HCEC 1CT (cell line): ENCODE measurements around the gene GLYAT.

Source experiments
- DNase-seq: peaks from one replicate; pipeline ENCODE4 v3.0.0-alpha.2; 2017

GLYAT gene, protein sequence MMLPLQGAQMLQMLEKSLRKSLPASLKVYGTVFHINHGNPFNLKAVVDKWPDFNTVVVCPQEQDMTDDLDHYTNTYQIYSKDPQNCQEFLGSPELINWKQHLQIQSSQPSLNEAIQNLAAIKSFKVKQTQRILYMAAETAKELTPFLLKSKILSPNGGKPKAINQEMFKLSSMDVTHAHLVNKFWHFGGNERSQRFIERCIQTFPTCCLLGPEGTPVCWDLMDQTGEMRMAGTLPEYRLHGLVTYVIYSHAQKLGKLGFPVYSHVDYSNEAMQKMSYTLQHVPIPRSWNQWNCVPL

DNA sequence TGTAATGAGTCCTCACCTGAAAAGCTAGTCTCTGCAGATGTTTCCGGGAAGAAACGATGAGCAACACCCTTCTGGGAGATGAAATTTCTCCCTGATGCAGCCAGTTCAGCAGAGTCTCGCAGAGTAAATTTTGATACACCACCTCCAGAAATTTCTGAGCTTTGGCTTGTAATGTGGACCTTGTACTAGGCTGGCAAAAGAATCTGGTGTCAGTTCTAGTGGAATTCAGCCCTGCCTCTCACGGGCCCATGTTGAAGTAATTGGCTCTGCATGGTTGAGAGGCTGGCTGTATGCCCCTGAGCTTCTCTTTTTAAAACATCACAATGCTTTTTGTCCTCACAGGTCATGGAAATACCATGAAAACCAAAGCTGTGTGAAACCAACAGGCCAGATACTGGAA, at the start of gene GLYAT:
TSS of gene GLYAT (minus strand) at position 125 of the 400 bp plus-strand sequence. CDS start 7,447 bp downstream, outside the sequence.
- DNase-seq: no peak

DNA sequence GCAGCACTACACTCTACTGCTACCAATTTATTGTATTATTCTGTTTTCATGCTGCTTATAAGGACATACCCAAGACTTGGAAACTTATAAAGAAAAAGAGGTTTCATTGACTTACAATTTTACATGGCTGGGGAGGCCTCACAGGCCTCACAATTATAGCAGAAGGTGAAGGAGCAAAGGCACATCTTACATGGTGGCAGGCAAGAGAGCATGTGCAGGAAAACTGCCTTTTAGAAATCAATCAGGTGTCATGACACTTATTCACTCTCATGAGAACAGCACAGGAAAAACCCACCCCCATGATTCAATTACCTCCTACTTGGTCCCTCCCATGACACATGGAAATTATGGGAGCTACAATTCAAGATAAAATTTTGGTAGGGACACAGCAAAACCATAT, 49.6 kb upstream of the GLYAT start:
- DNase-seq: no peak

DNA sequence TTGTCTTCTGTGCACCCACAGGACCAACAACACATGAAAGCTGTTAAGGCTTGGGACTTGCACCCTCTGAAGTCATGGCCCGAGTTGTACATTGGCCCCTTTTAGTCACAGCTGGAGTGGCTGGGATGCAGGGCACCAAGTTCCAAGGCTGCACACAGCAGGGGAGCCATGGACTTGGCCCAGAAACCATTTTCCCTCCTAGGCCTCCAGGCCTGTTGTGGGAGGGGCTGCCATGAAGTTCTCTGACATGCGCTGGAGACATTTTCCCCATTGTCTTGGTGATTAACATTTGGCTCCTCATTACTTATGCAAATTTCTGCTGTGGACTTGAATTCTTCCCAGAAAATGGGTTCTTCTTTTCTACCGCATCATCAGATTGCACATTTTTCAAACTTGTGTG, 48.8 kb upstream of the GLYAT start:
- no peak for DNase-seq

DNA sequence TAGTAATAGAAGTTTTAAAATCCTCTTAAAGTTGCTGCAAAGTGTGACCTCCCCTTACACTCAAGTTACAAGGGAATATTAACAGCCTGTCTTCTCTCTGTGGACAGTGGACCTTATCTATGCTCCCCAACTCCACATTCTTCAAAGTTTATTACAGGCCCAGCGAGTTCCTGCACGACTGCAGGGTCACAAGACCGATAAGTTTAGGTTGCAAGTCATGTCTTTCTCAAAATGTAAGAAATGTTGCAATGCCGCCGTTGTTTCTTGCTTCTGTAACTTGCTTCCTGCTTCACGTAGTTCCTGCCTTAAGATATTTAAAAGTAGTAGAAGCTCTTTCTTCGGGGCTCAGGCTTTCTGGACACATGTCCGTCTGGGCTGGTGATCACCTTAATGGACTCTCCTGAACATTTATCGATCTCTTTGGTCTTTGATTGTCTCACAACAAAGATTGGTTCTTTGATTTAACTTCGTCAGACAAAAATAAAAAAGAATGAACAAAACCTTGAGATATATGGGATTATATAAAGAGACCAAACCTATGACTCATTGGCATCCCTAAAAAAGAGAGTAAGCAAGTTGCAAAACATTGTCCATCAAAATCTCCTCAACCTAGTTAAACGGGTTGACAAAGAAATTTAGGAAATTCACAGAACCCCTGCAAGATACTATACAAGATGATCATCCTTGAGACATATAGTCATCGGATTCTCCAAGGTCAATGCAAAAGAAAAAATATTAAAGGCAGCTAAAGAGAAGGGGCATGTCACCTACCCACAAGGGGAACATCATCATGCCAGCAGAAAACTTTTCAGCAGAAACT, 45.4 kb upstream of the GLYAT start:
- no peak for DNase-seq

DNA sequence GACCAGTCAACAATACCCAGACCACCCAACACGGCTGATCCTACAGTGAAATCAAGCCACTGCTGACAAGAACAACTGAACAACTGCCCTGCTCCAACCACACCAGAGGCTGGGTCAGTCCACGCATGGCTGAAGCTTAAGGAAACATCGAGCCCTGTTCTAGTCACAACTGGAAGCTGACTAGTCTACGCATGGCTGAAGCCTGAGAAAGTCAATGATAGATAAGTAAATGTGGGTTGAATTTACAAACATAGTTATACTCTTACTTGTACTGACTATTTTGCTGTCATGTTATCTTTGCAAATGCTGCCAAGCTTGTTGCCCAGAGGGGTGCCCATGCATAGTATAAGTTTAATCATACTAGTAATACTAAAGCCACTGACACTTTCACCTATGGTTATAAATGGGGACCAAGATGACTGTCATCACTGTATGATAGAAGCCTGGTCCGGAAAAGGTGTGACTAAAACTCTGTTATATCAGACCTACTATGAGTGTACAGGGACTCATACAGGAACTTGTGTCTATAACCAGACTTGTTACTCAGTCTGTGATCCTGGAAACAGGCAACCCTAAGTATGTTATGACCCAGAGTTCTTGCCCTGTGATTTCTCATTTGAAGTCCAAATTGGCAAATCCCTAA, 43.4 kb upstream of the GLYAT start:
- DNase-seq: no peak

DNA sequence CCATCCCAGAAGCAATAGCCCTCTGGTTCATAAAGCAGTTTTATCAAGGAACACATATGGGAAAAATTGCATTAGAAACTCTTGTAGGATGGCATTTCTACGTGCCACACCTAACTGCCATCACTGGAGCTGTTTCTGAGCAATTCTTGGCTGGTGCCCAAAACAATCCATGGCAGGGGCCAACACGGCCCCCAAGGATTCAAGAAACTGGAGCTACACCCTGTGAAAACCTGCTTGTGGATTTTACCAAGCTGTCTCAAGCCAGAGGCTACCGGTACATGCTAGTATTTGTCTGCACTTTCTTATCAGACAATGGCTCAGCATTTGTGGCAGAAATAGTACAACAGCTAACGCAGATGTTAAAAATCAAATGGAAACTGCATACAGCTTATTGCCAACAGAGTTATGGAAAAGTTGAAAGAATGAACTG, 42.4 kb upstream of the GLYAT start:
- DNase-seq: no peak

DNA sequence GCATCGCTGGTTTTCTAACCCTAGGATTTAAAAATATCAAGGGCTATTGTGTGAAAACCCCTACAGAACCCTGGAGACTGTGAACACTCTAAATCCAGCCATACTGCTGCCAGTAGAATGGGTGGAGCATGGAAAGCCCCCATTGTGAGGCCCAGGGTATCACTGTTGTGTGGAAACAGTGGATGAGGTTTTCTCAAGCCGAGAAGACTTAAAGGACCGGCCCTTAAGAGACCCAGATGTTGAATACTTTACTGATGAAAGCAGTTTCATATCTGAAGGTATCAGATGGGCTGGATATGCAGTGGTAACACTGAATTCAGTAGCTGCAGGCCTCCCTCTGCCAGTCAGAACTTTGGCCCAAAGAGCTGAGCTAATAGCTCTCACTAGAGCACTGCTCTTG, 41.6 kb upstream of the GLYAT start:
- DNase-seq: no peak

DNA sequence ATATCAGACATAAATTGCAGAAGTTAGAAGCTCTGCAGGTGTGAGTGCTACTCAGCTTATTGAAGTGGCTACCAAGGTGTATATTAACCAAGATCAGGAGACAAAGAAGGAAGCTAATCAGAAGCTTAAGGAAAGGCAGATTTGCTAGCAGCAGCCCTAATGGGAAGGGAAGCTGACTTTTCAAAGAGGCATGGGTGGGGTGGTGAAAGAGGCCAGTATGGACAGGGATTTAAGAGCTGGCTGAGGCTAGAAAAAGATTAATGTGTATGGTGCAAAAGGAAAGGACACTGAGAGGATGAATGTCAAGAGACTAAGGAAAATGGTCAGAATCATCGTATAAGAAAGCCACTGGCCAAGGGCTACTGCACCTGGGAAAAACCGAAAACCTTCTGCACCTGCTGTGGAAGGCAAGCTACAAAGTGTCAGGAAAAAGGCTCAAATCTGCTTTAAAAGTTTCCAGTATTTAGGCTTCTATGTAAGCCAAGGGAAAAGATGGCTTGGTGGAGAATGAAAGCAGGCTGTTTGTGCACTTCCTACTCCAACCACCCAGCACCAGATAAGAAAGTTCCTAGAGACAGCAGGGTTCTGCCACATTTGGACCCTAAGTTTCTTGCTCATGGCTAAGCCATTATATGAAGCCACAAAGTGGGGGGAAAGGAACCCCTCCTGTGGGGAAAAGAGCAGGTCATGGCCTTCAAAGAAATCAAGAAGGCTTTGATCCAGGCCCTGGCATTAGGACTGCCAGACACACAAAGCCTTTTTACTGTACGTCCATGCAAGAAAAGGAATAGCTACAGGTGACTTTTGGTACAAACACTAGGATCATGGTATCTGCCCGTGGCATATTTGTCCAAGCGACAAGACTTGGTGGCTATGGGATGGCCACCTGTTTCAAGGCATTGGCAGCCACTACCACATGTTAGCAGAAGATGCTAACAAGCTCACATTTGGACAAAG, 40.9 kb upstream of the GLYAT start:
- DNase-seq: no peak

DNA sequence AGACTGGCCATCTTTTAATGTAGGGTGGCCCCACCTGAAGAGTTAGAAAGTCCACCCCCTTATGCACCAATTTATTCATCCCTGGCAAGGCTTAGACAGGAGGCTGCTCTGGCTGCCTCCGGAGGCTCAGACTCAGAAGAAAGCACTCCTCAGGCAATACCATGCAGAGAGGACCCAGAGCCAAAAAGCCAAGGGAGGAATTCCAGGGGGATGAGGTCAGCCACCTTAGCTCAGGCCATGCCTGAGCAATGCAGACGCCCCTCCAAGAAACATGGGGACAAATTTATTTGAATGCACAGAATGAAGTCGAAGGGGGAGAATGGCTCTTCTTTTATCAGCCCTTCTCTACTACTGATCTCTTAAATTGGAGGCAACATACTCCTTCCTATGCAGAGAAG, 39.7 kb upstream of the GLYAT start:
- no peak for DNase-seq

DNA sequence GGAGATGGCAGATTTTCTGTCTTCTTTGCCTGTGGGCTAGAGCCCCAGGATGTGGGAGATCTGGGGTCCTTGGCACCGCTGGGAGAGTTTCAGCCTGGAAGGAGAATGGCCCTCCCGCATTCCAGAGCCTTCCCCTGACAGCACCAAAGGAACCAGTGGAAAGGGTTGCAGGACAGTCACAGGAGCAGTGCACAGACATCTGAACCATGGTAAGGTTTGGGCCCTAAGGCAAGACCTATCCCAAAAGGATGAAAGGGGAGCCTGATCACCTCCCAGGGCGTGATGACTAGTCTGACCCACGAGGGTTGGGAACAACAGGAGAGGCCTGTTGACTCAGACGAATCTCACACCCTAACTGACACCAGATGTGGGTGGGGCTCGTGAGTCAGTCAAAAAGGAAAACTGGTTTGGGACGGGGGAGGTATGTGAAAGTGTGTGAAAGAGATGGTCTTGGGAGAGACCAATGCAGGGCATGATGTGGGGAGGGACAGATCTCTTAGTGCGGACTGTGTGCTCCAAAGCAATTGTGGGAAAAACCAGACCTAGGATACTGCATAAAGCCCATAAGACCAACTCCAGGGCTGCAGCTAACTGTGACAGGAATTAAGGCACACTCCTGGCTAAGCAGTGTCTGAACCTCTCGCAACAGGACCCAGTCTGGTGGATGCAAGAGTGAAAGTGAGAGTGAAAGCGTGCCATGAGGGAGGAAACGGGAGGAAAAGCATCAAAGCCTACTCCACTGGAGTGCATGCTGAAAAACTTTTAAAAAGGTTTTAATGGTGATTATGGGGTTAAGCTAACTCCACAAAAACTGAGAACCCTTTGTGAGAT, 39.1 kb upstream of the GLYAT start:
- DNase-seq: peak; percentile 85

DNA sequence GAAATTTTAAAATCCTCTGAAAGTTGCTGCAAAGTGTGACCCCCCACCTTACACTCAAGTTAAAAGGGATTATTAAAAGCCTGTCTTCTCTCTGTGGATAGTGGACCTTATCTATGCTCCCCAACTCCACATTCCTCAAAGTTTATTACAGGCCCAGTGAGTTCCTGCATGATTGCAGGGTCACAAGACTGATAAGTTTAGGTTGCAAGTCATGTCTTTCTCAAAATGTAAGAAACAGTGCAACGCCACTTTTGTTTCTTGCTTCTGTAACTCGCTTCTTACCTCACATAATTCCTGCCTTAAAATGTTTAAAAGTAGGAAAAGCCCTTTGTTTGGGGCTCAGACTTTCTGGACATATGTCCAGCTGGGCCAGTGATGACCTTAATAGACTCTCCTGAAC, 38.4 kb upstream of the GLYAT start:
- DNase-seq: no peak

DNA sequence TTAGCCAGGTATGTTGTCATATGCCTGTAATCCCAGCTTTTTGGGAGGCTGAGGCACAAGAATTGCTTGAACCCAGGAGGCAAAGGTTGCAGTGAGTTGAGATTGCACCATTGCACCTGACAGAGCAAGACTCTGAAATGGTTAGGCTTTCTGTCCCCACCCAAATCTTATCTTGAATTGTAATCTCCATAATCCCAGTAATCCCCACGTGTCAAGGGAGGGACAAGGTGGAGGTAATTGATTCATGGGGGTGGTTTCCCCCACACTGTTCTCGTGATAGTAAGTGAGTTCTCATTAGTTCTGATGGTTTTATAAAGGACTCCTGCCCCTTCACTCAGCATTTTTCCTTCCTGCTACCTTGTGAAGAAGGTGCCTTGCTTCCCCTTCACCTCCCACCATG, 37.6 kb upstream of the GLYAT start:
- DNase-seq: no peak

DNA sequence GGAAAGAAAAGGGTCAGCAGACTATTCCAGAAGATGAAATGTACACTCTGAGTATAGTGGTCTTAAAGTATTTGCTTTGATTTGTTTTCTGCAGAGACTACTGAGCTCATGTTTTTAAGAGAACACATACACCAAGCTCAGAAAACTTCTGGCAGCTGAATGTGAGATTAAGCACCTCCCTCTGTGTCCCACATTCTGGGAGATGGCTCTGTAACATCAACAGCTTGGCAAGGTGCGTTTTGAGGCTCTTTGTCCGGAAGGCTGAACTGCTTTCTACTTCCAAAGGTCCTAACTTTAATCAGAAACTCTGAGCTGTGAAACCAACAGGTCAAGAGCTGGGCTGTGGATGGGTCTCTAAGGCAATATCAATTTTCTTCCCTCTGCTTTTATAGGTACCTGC, 36.4 kb upstream of the GLYAT start:
- DNase-seq: no peak

DNA sequence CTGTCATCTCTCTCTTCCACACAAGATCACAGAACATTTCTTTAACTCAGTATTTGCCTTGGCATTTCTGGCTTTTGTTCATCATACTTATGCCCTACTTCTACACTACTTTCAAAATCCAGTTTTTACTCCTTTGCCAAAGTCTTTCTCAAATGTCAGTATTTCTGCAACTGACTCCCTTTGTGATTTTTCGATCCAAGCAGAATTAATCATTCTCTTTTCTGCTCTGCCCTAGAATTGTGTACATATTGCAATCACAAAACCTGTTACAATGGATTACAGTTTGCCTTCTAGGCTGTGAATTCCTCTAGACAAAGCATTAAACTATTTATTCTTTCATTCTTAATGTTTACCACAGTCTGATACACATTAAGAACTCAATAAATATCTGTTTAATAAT, 33.3 kb upstream of the GLYAT start:
- DNase-seq: no peak

DNA sequence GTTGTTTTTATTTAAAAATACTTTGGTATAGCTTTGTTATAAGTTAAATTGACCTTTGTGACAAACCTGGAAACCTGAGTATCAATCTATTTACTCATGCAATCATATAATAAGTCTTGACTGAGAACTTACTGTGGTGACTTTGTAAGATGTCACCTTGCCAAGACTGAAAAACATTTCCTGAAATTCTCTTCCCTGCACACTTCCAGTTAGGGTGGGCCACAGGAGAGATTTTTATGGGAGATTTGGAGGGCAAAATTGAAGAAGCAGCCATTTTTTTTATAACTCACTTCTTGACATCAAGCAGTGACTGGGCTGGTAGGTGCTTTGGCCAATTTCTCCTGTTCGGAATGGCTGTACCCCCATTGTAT, 31.4 kb upstream of the GLYAT start:
- no peak for DNase-seq

DNA sequence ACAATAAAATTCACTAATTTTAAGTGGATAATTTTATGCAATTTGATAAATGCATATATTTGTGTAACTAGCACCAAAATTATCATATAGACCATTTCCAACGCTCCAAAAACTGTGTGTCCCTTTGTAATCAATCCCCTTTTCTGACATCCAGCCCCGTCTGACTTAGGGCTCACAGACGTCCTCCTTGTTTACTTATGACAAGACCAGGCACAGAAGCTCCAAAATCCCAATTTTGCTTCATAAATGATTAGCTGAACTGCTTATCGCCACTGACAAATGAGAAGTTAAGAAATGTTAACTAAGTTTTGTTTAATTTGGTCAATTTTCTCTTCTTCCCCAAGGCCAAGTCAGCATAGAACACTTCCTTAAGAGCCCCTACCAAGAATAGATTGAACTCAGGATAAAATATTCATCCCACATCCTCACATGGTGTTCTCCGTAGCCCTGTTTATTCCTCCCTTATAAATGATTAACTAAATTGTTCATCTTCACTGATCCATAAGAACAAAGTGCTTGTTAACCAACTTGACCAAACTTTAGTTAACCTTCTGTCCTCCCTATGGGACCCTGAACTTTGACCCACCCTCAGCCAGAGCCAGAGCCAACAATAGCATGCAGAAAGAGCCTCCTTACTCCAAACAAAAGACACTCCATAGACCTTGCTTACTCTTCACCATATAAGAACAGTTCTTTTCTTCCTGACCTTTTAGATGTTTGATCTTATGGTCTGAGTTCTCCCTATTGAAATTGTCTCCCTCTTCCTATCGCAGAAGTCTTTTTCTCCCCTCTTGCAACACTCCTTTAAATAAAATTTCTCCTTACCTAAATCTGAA, 30.8 kb upstream of the GLYAT start:
- DNase-seq: no peak

DNA sequence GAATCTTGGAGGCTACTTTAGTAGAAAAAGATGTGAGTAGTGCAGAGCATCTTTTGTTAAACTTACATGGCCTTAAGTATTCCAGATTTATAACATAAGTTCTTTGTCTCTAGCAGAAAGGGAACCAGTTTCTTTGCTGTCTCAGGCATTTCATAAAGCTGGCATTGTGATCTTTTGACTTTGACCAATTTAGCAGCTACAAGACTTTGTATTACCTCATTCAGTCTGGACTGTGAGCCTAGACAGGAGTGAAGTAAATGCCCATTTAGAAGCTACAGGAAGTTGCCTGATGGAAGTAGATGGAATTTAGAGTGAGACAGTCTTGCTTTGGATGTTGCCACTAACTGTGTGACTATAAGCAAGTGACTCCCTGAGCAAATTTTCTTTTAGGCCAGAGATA, 25.7 kb upstream of the GLYAT start:
- DNase-seq: no peak

DNA sequence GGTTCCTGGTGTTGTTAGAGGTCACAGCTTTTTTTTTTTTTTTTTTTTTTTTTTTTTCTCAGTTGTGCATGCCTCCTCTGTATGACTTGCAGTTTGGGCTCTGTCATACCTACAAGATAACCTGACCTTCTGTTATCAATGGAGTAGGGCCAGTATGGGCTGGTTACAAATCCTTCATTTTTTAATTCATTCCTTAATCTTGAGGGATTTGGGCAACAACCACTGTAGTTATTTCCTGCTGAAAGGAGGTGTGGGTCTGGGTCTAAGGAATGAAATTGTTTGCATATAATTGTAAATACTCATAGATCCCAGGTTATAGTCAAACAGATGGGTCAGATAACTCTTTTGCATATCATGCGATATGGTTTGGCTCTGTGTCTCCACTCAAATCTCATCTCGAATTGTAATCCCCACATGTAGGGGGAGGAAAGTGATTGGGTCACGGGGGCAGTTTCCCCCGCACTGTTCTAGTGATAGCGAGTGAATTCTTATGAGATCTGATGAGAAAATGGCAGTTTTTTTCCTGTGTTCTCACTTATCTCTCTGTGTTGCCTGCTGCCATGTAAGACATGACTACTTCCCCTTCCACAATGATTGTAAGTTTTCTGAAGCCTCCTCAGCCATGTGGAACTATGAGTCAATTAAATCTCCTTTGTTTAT, 14.1 kb upstream of the GLYAT start:
- no peak for DNase-seq

DNA sequence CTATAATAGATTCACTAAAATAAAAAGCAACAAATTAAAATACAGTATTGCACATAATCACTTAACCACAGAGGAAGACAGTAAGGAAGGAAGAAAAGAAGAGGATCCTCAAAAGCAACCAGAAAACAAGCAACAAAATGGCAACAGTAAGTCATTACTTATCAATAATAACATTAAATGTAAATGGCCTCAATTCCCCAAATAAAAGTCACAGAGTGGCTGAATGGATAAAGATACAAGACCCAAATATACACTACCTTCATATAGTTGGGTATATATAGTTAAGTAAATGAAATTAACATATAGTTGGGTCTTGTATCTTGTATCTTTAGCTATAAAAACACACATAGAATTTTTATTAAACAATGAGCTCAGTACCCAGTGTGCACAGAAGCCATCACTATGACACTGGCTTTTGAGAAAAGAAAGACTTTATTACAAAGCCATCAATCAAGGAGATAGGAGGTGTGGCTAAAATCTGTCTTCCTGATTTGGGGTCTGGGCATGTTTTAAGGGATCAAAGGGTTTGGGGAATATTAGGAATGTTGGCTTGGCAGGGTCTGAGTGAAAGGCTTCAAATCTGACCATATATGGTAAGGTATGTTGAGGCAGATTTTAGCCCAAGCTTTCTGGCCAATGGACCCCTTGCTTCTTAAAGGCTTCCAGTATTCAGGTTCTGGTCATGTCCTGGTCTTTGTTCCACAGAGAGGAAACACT, 13.4 kb upstream of the GLYAT start:
- no peak for DNase-seq
